Natural killer cell treated with Interleukin-12 subunit alpha and Interleukin-12 subunit beta and Interleukin-15 and Interleukin-18, amount 100 ng/mL, for 72 hours (primary cell): Measurements from ENCODE around the gene GTF3C1. TPM values are rescaled to one million over a fixed set of nuclear protein-coding genes. Genes with fewer than 3 reads are reported as not detected.
A peak's percentile ranks its signal among the peaks of the same experiment; 100 is the strongest.

Experiments used
- ATAC-seq, 2 donors: fragments of 150-1000 bp; cut with Tn5 transposase in 1 of 2; sonication (Bioruptor Pico), chemical (Tn5 transposase) in 1 of 2; 2 replicates each; pipeline ENCODE4 v1.10.0; 2021
- DNase-seq: peaks from one replicate; pipeline ENCODE4 v3.0.0; 2022; ENCODE audit warnings: low spot score
- H3K27ac Mint-ChIP-seq, 2 donors: 1 replicate in 1 of 2; 2 replicates in 1 of 2; pipeline ENCODE4 v1.8.0; 2022; ENCODE audit warnings: mixed read lengths in 2 of 2, mild to moderate bottlenecking in 1 of 2, moderate library complexity in 1 of 2
- H3K27me3 Mint-ChIP-seq, 2 donors: 1 replicate in 1 of 2; 2 replicates in 1 of 2; pipeline ENCODE4 v1.8.0; 2022; ENCODE audit warnings: mixed read lengths in 2 of 2
- H3K36me3 Mint-ChIP-seq: one replicate; pipeline ENCODE4 v1.8.0; 2022; ENCODE audit warnings: mixed read lengths
- H3K4me1 Mint-ChIP-seq, 2 donors: 1 replicate in 1 of 2; 2 replicates in 1 of 2; pipeline ENCODE4 v1.8.0; 2022; ENCODE audit warnings: low read depth in 2 of 2, mixed read lengths in 2 of 2, mild to moderate bottlenecking in 1 of 2
- H3K4me3 Mint-ChIP-seq: one replicate; pipeline ENCODE4 v1.8.0; 2022; ENCODE audit warnings: mixed read lengths
- H3K9me3 Mint-ChIP-seq: 2 replicates; pipeline ENCODE4 v1.8.0; 2022; ENCODE audit warnings: mixed read lengths
- total RNA-seq, 2 donors: library from RNA; stranded (reverse); gene quantifications; one replicate each; pipeline ENCODE4 v1.2.3, GENCODE V29; 2022

Gene GTF3C1
- total RNA-seq, 2 donors from 2014 or later, result 111 to 128 TPM

DNA sequence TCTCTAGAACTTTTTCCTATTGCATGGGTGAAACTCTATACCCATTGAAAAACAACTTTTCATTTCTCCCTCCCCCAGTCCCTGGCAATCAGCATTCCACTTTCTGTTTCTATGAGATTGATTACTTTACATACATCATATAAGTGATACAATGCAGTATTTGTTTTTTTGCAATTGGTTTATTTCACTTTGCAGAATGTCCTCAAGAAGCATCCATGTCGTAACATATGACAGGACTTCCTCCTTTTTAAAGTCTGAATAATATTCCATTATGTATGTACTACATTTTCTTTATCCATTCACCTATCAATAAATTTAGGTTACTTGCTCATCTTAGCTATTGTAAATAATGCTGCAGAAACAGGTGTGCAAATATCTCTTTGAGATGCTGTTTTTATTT, 139.0 kb downstream of the GTF3C1 start:
- Mint-ChIP-seq H3K4me3 (peak overlapping the region; percentile 53), H3K4me1 (peaks cover 67 to 84% of the 10 kb centered on the region in 2 donors), H3K9me3 (peaks cover 5% of the 10 kb centered on the region), H3K27ac (peak overlapping the region; percentile 85 to 90), H3K27me3 (no peaks in the 10 kb centered on the region), H3K36me3 (peaks cover 44% of the 10 kb centered on the region)
- ATAC-seq (no peak), DNase-seq (no peak)

Other genes starting within 250 kb of the GTF3C1 start
- 100 to 1,000 TPM; 213 to 224 TPM for gene IL4R, start 235.9 kb downstream of the GTF3C1 start, total RNA-seq
- 10 to 100 TPM; 58.3 to 64.4 TPM for gene IL21R, start 147.7 kb downstream of the GTF3C1 start, total RNA-seq
- 10 to 100 TPM; 30.0 to 38.2 TPM for gene KATNIP, start 231 bp upstream of the GTF3C1 start, total RNA-seq